GM18951 (cell line): ENCODE data around the gene VASN.

ENCODE experiments used
- POLR2A ChIP-seq: IDR thresholded peaks from 4 replicates; pipeline ENCODE4 v1.6.1; 2011; ENCODE audit warnings: mild to moderate bottlenecking; ENCODE audit not compliant: insufficient read length, insufficient read depth; ENCODE audit errors: extremely low read depth
- in situ Hi-C: fragments of 300-500 bp; cut with MboI; formaldehyde crosslinking; loops from one replicate; pipeline ENCODE4 v1.12.0; 2022; ENCODE audit warnings: low sequenced_read_pairs, mixed read lengths, inconsistent platforms; ENCODE audit not compliant: unreplicated experiment

Gene VASN

GRCh38 chr16:4371357-4372000, at the start of gene VASN:
Gene VASN (plus strand): TSS chr16:4371848. CDS start chr16:4380878, 9,030 bp downstream.
- peak; percentile 63 for TF ChIP-seq POLR2A
- in situ Hi-C loops: no loop called here

- no peak for TF ChIP-seq POLR2A
- in situ Hi-C loops: no loop called here
Observed at GRCh38 chr16:4322121-4323052, 49.3 kb upstream of the VASN start.

- no peak for TF ChIP-seq POLR2A
- in situ Hi-C loops: no loop called here
Observed at GRCh38 chr16:4323071-4323844, 48.4 kb upstream of the VASN start.

GRCh38 chr16:4323845-4324488, 47.7 kb upstream of the VASN start:
- TF ChIP-seq POLR2A: no peak
- in situ Hi-C loops: no loop called here

- no peak for TF ChIP-seq POLR2A
- in situ Hi-C loops: no loop called here
Observed at GRCh38 chr16:4324492-4325252, 47.0 kb upstream of the VASN start.

- TF ChIP-seq POLR2A: no peak
- in situ Hi-C loops: no loop called here
Observed at GRCh38 chr16:4325253-4325758, 46.3 kb upstream of the VASN start.

GRCh38 chr16:4327386-4328045, 44.1 kb upstream of the VASN start:
- no peak for TF ChIP-seq POLR2A
- in situ Hi-C loops: no loop called here

GRCh38 chr16:4328046-4328781, 43.4 kb upstream of the VASN start:
- no peak for TF ChIP-seq POLR2A
- in situ Hi-C loops: no loop called here

- in situ Hi-C loops: no loop called here
- TF ChIP-seq POLR2A: no peak
Observed at GRCh38 chr16:4328782-4329775, 42.6 kb upstream of the VASN start.
